Fibroblast of skin of left biceps (primary cell): ENCODE measurements around the gene BCAS4.
"Not testable (repeated sequence)": the region's sequence is repeated elsewhere in the genome, so short reads cannot be mapped to it uniquely, and the experiment has no call there.

Experiments
- DNase-seq, 2 experiments: peaks; one replicate each; pipeline ENCODE4 v3.0.0-alpha.2; 2013; ENCODE audit warnings: low read depth in 2 of 2

The BCAS4 gene

GRCh38 chr20:50874758-50875665 is 80.2 kb downstream of the BCAS4 start:
- no peak for DNase-seq

DNA sequence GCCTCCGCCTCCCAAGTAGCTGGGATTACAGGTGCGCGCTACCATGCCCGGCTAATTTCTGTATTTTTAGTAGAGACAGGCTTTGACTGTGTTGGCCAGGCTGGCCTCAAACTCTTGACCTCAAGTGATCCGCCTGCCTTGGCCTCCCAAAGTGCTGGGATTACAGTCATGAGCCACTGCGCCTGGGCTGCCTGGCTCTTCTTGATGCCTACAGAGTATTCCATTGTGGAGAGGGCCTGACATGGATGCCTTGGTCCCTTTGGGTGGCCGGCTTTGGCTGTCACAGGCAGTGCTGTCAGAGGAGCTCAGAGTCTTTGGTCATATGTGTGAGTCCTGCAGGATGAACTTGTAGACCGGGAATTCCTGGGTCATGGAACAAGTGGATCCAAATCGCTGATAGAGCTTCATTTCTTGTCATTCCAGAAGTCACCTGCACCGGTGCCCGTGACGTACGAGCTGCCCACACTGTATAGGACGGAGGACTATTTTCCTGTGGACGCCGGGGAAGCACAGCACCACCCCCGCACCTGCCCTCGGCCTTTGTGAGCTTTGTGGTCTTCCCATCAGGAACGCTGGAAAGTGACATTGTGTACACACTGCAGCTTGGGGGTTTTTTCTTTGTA is 81.3 kb downstream of the BCAS4 start:
- no peak for DNase-seq

DNA sequence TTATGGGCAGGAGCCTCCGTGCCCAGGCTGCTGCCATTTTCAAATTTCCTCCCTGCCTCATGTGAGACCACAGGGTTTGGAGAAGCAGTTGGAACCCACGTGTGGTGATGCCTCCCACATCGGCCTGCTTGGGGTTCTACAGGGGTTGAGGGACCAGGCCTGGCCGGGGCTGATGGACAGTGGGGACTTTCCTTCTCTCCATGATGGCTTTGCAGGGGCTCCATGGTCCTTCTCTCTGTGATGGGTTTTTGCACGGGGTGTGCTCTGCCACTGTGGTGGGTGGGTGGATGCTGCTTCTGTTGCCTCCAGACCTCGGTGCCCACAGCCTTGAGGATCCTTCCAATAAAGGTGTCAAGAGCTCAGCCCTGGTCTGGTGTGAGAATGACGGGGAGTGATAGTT is 82.0 kb downstream of the BCAS4 start:
- no peak for DNase-seq

DNA sequence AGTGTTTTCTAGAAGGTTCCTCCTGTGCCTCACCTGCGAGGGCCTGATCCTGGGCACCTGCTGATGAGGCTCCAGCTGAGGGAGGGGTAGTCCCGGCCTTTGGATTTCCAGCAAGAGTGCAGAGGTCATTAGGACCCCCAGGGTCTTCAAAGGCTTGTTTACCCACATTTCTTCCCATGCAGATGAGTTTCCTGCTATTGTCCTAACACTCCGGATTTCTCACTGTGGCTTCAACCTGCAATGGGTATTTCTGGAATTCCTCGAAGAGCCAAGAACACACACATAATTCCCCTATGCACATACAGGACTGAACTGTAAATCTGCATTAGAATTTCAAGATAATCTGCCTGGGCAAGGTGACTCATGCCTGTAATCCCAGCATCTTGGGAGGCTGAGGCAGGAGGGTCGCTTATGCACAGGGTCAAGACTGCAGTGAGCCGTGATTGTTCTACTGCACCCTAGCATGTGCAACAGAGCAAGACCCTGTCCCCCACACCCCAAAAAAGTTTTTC is 82.4 kb downstream of the BCAS4 start:
- DNase-seq = no peak

DNA sequence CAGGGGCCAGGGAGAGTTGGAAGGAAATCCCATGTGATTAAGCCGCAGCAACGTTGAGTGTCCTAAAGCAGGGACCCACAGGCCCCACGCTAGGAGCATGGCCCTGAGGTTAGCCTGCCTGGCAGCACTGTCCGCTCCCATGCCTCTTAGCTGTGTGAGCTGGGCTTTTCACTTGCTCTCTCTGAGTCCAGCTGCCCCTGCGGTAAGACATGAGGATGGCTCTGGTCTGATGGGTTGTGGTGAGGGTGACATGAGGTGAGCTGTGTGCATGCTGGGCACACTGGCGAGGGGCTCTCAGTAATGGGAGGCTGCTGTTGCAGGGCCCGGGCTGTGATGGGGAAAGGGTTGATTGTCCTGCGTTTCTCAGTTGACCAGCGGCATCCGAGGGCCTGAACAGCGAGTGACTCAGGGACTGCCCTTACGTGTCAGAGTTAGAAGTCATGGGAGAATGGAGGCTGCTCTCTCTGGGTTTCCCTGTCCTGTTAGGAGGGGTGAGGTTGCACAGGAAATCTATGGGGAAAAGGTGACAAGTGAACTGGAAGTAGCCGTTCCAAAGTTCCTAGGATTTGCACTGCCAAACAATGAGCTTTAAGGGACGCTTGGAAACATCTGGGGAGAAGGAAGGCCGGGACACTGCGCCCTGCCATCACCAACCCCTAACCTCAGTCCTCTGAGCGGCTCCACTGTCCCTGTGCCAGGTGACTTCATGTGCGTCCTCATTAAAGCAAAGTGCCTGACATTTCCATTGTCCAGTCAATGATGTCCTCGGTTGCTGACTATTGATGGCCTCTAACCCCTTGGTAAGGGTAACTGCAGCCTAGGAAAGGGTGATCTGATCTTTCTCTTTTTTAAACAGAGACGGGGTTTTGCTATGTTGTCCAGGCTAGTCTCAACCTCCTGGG is 85.0 kb downstream of the BCAS4 start:
- DNase-seq = no peak

- not testable (repeated sequence) for DNase-seq
Observed at GRCh38 chr20:50881759-50882424, 87.0 kb downstream of the BCAS4 start.

DNA sequence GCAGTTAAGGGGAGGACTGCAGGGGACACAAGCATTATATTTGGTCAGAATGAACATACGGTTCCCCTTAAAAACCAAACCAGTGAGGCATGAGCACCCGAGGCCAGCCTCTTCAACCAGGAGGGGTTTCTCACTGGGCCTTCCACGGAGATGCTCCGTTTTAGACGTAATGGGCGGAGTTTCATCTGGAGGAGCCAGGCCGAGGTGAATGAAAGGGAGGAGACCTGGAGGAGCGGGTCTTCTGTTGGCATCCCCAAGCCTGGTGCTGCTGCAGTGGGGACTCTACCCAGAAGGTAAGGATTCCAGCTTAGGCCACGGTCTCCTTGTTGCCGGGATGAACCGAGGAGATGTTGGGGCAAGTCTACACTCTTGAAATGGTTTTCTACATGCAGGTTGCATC is 89.0 kb downstream of the BCAS4 start:
- DNase-seq = no peak

DNA sequence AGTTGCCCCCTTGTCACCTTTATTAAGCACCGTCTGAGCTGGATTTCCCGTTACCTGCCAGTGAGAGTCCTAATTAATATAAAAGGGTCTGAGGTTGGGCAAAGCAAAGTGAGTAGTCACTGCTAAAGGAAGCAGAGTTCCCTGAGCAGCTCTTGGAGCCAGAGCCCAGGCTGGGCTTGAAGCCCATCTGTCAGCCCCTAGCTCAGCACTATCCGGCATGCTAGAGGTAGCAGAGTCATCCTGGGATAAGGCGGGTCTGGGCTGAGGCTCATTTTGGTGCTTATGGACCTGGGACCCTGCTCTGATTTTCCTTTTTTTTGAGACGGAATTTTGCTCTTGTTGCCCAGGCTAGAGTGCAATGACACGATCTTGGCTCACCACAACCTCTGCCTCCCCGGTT is 90.2 kb downstream of the BCAS4 start:
- no peak for DNase-seq

GRCh38 chr20:50885781-50886180 is 90.9 kb downstream of the BCAS4 start:
- DNase-seq = no peak

GRCh38 chr20:50886184-50886790 is 91.4 kb downstream of the BCAS4 start:
- DNase-seq = no peak

DNA sequence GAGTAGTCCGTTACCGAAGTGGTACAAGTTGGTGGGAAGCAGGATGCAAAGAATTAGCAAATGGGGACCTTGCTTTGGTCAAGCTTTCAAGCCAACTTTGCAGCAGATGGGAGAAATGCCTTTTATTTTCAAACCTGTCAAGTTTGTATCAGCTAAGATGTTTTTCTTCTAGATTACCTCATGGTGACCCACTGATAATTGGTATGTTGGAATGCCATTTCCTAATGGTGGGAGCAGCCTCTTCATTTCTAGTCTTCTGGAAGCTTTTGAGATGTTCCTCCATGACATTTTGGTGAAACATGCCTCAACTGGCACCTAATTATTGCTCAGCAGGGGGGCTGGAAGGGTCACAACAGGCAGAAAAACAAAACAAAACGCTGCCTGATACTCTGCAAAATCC is 92.7 kb downstream of the BCAS4 start:
- DNase-seq = no peak

DNA sequence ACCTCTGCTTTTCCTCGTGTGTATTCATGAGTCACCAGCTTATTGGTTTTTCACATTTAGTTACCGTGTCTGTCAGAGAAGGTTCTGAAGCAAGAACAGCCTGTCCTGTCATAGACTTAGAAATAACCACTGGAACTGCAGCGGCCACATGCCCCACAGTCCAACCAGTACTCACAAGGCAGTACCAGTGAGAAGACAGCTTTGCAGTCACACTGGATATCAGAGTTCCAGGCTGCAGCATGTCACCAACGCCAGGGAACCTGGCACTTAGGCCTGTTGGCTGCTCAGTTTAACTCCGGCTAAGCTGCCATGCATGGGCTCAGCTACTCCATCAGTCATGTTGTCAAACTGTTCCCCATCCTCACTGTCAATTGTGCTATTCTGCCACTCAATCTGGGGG is 96.3 kb downstream of the BCAS4 start:
- DNase-seq = no peak

DNA sequence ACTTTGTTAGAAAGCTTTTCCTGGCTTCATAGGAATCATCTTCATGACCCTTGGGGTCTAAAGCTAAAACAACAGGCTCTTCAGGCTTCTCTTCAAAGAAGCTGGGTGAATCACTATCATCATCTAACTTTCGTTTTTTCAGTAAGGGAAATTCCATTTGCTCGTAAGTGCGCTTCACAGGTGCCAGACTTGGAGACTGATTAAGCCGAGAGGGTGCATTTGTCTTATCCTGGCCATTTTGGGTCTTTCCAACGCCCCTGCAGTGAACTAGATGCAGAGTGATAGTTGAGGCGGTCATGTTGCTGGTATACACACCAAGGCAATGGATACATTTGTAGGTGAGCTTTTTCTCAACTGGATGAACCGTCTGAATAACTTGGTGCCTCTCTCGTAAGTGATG is 97.5 kb downstream of the BCAS4 start:
- no peak for DNase-seq

- no peak for DNase-seq
Observed at GRCh38 chr20:50893620-50894019, 98.8 kb downstream of the BCAS4 start.

DNA sequence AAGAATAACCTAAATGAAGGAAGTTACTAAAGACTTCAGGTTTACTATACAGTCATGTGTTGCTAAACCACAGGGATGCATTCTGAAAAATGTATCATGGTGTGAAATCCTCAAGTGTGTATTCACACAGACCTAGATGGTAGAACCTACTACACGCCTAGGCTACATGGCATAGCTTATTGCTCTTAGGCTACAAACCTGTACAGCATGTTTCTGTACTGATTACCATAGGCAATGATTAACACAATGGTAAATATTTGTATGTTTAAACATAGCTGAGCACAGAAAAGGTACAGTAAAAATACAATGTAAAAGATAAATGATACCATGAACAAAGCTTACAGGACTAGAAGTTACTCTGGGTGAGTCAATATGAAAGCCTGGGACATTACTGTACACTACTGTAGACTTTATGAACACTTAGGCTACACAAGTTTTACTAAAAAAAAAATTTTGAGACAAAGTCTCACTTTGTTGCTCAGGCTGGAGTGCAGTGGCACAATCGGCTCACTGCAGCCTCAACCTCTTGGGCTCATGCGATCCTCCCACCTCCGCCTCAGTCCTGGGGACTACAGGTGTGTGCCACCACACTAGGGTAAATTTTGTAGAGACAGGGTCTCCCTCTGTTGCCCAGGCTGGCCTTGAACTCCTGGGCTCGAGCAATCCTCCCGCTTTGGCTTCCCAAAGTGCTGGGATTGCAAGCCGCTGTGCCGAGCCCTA is 100.4 kb downstream of the BCAS4 start:
- DNase-seq = no peak

DNA sequence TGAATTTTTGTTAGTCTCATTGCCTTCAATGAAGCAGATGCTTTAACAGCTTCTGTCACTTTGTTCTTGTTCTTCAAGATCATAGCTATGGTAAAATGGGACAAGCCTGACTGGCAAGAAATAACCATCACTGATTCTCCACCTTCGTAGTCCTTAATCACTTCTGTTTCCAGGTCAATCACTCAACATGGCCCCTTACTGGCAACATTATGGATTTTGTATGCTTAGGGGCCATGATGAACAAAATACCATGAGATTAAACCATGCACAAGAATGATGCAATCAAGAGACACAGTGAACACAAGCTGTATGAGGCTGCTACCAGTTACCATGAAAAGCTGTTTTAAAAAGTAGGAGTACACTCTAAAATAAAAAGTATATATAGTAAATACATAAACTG is 103.6 kb downstream of the BCAS4 start:
- DNase-seq = no peak

DNA sequence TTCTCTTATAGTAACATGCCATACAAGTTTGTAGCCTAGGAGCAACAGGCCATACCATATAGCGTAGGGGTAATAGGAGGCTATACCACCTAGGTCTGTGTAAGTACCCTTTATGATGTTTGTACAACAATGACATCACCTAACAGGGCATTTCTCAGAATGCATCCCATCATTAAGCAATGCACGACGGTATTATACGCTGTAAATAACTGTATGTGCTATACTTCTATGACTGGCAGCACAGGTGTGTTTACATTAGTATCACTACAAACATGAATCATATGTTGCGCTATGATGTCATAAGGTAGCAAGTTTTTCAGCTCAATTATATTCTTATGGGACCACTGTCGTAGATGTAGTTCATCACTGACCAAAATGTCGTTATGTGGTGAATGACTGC is 105.4 kb downstream of the BCAS4 start:
- DNase-seq = no peak

GRCh38 chr20:50901301-50901700 is 106.4 kb downstream of the BCAS4 start:
- DNase-seq = no peak

DNA sequence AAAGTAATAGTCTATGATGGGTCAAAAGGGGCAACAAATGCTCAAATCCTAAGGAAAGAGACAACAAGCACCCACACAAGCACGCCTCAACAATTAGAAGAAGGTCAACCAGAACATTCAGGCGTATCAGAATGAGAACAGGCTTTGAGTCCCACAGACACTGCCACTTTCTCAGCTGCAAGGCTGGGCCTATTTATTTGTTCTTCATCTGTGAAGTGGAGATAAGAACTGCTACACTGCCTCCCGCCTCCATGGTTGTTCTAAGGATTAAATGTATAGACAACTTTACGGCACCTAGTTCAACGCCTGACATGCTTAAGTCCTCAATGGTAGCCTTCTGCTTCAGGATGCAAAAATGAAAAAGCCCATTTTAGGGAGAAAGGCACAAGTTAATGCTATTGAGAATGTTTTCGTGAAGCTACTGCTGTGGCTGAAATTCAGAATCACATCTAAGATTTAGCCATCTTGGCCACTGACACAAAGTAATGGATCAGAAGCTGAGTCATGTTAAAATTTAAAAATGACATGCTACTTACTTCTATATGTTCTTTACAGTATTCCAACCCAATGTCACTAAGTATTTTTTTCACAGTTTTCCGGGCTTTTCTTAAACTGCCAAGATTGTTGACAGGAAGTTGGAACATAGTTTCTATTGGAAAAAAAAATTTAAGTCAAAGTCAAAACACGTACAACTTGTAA is 108.6 kb downstream of the BCAS4 start:
- DNase-seq = no peak

- DNase-seq = no peak
Observed at GRCh38 chr20:50904067-50904570, 109.3 kb downstream of the BCAS4 start.
